Esophagus squamous epithelium (tissue), 5 donors: ENCODE measurements around the gene ASXL1. TPM values are rescaled to one million over a fixed set of nuclear protein-coding genes. Genes with fewer than 3 reads are reported as not detected.
A peak's percentile ranks its signal among the peaks of the same experiment; 100 is the strongest.

Source experiments
- DNase-seq: peaks from one replicate; lab custom pipeline; 2025; lab: John Stamatoyannopoulos, UW
- H3K27ac ChIP-seq, 4 donors: fragments of 200-600 bp; sonication (generic); one replicate each; pipeline ENCODE4 v1.5.1; 2016 to 2019; ENCODE audit warnings: mild to moderate bottlenecking in 1 of 4
- H3K27me3 ChIP-seq, 4 donors: fragments of 200-600 bp; sonication (generic); 1 replicate in 3 of 4; 2 replicates in 1 of 4; pipeline versions ENCODE4 v1.5.1 to v1.6.0; 2017 to 2021; ENCODE audit warnings: antibody characterized with exemption in 1 of 4
- H3K36me3 ChIP-seq, 3 donors: fragments of 200-600 bp; sonication (generic); one replicate each; pipeline ENCODE4 v1.5.1; 2016 to 2019
- H3K4me1 ChIP-seq, 3 donors: fragments of 200-600 bp; sonication (generic); one replicate each; pipeline ENCODE4 v1.5.1; 2017 to 2019
- H3K4me3 ChIP-seq, 4 donors: fragments of 200-600 bp; sonication (generic); 1 replicate in 3 of 4; 2 replicates in 1 of 4; pipeline ENCODE4 v1.5.1; 2016 to 2019; ENCODE audit warnings: mild to moderate bottlenecking in 2 of 4, moderate library complexity in 1 of 4
- H3K9me3 ChIP-seq, 3 donors: fragments of 200-600 bp; sonication (generic); one replicate each; pipeline ENCODE4 v1.5.1; 2016 to 2019
- CTCF ChIP-seq, 6 experiments: fragments of 450-650 bp in 4 of 6; fragments of 200-600 bp in 2 of 6; sonication (generic) in 2 of 6; IDR thresholded peaks; one replicate each; pipeline ENCODE4 v1.5.1; 2016 to 2019; ENCODE audit warnings: antibody characterized with exemption in 6 of 6, mild to moderate bottlenecking in 4 of 6, moderate library complexity in 4 of 6
- POLR2A ChIP-seq, 4 donors: fragments of 450-650 bp; IDR thresholded peaks; one replicate each; pipeline ENCODE4 v1.6.1; 2017; ENCODE audit warnings: antibody characterized with exemption in 4 of 4, mild to moderate bottlenecking in 4 of 4, moderate library complexity in 3 of 4
- WGBS, 2 donors: methylation state at CpG; one replicate each; pipeline ENCODE4 v1.1.5; 2018; 5-methylcytosine and 5-hydroxymethylcytosine counted together
- intact Hi-C: fragments of 100-400 bp; cut with DNase I; formaldehyde crosslinking; loops from one replicate; pipeline ENCODE4 v1.15.0; 2022
- total RNA-seq, 4 donors: library from RNA; depleted of rRNA; stranded (reverse); fragments of >200 nt; gene quantifications; one replicate each; pipeline ENCODE4 v1.1.0, GENCODE V29; 2016
- donor health status: DM: yes; HTN: yes; CAD: no.

The ASXL1 gene
- total RNA-seq, 4 donors from 2014 or later, result 14.3 to 49.2 (median 22.1) TPM

DNA sequence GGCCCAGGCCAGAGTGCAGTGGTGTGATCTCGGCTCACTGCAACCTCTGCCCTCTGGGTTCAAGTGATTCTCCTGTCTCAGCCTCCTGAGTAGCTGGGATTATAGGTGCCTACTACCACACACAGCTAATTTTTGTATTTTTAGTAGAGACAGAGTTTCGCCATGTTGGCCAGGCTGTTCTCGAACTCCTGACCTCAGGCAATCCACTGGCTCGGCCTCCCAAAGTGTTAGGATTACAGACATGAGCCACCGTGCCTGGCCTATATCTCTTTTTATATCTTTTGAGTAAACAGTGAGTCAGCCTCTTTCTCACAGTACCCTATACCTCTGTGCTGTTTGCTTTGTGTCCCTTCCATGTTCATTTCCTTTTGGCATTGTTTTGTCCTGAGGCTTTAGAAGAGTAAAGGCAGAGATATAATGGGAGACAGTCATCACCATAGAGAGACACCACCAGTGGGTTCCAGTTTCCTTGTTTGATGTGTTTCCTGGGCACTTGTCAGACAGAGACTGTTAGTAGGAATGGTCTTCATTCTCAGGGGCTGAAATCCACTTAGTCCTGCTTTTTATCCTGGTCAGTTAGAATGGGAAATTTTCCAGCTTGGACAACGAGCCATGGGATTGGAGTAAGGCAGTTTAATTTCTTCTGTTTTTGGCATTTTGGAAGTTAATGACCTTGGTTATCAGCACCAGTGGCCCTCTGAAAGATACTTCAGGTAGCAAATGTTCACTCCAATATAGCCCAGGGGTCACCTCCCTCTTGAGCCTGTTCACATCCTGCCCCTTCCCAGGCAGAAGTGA lies 32.2 kb upstream of the ASXL1 start:
- DNase-seq, result no peak
- Histone ChIP-seq H3K4me3 (no peak overlapping the region), H3K36me3 (peaks cover 0 to 48% (median 0%) of the 10 kb centered on the region in 3 donors), H3K27me3 (no peaks in the 10 kb centered on the region), H3K9me3 (no peaks in the 10 kb centered on the region), H3K4me1 (peaks cover 0 to 4% (median 0%) of the 10 kb centered on the region in 3 donors), H3K27ac (peak overlapping the region in 2 of 4 donors; percentile 3 to 5)
- intact Hi-C loops, result no loop called here
- 57 to 60% methylated on average over 6 of the region's 6 CpGs for WGBS, 2 donors
- TF ChIP-seq POLR2A (IDR thresholded peaks at IDR 0.05), result no peak
- TF ChIP-seq CTCF (IDR thresholded peaks at IDR 0.05), result no peak

DNA sequence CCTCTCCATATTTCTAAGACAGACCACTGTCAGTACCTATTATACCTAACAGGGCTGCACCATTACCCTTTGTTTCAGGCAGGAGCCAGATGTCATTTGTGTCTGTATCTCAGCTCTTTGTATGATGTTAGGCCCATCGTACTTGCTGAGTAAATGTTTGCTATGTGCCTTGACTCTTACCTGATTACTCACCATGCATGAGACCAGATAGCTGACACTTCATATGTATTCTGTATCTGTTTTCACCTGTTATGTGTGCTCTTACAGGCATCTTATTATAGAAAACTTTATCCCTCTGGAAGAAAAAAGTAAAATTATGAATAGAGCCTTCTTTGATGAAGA lies 31.7 kb upstream of the ASXL1 start:
- Histone ChIP-seq H3K27me3 (no peaks in the 10 kb centered on the region), H3K4me1 (peaks cover 0 to 4% (median 0%) of the 10 kb centered on the region in 3 donors), H3K36me3 (peaks cover 0 to 53% (median 0%) of the 10 kb centered on the region in 3 donors), H3K9me3 (no peaks in the 10 kb centered on the region), H3K27ac (peak overlapping the region in 2 of 4 donors; percentile 3 to 5), H3K4me3 (no peak overlapping the region)
- DNase-seq, result no peak
- intact Hi-C loops, result no loop called here
- 55 to 58% methylated on average over 1 of the region's 1 CpG for WGBS, 2 donors
- TF ChIP-seq POLR2A (IDR thresholded peaks at IDR 0.05), result no peak
- TF ChIP-seq CTCF (IDR thresholded peaks at IDR 0.05), result no peak

DNA sequence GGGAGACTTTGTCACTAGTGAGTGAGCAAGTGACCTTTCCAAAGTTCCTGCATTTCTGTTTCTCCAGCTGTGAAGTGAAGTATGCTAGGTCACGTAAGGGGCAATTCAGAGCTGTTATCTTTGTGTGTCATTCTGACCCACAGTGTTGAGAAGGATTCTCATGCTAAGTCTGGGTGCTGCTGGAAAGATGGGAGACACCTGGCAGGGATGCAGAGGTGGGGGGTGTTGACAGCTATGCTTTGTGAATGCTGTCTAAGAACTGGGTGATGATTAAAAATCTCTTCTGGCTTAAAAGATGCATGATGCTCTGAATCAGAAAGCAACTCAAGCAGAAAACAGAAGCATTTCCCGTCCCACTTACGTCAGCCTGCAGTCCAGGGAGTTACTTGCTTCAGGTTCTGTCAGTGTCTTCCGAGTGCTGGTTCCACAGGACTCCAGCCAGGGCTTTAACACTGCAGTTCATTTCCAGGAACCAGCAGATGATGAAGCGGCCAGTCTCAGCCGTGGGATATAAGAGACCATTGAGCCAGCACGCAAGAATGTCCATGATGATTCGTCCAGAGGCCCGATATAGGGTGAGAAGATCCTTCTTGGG lies 30.9 kb upstream of the ASXL1 start:
- no peak for TF ChIP-seq POLR2A (IDR thresholded peaks at IDR 0.05)
- no peak for TF ChIP-seq CTCF (IDR thresholded peaks at IDR 0.05)
- intact Hi-C loops, result no loop called here
- WGBS, 2 donors, result 86 to 87% methylated on average over 9 of the region's 9 CpGs
- Histone ChIP-seq H3K27ac (no peak overlapping the region), H3K4me3 (no peak overlapping the region), H3K27me3 (no peaks in the 10 kb centered on the region), H3K36me3 (peaks cover 0 to 60% (median 0%) of the 10 kb centered on the region in 3 donors), H3K9me3 (no peaks in the 10 kb centered on the region), H3K4me1 (peaks cover 0 to 8% (median 0%) of the 10 kb centered on the region in 3 donors)
- no peak for DNase-seq

DNA sequence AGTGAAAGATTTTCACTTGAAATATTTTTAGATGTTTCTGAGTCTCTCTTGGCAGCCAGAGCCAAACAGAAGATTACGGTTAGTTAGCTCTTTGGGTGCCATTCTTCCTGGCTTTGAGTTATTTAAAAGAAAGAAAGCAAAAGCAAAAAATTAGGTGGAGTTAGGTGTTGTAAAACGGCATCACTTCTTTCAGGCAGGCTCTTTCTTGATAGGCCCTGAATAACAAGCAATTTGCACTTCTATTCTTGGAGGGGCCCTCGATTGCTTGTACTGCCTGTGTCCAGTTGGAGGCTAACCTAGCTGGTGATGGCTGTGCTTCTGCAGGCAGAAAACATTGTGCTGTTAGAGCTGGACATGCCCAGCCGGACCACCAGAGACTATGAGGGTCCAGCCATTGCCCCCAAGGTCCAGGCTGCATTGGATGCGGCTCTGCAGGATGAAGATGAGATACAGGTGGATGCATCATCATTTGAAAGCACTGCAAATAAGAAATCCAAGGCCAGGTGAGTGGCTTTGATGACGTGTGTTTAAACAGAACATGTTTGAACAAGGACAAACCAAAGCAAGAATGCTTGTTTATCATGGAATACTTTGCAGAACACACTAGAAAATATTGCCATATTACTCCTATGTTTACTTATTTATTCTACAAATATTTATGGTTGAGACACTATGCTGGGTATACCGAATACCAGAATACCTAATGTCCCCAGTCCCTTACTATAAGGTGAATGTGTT lies 28.1 kb upstream of the ASXL1 start:
- intact Hi-C loops, result no loop called here
- no peak overlapping the region for H3K27ac ChIP-seq
- 78% methylated on average over 7 of the region's 7 CpGs for WGBS, 2 donors

More for the DNA sequence above, 28.1 kb upstream of the ASXL1 start:
- H3K4me3 ChIP-seq, result no peak overlapping the region
- no peaks in the 10 kb centered on the region for H3K27me3 ChIP-seq
- TF ChIP-seq CTCF (IDR thresholded peaks at IDR 0.05), result no peak
- TF ChIP-seq POLR2A (IDR thresholded peaks at IDR 0.05), result no peak
- H3K36me3 ChIP-seq, result peaks cover 0 to 70% (median 0%) of the 10 kb centered on the region in 3 donors
- DNase-seq, result no peak
- H3K9me3 ChIP-seq, result no peaks in the 10 kb centered on the region
- peaks cover 0 to 22% (median 9%) of the 10 kb centered on the region in 3 donors for H3K4me1 ChIP-seq
